Osteoblast (primary cell): ENCODE results near the gene GXYLT1. TPM values are rescaled to one million over a fixed set of nuclear protein-coding genes. Genes with fewer than 3 reads are reported as not detected.

ENCODE experiments used
- DNase-seq: peaks from one replicate; pipeline ENCODE4 v3.0.0; 2011; ENCODE audit warnings: low spot score, mixed read lengths; ENCODE audit not compliant: insufficient read length; ENCODE audit errors: missing footprints
- H2AFZ ChIP-seq: 2 replicates; pipeline ENCODE4 v1.6.0; 2011; ENCODE audit warnings: mild to moderate bottlenecking, low read length
- H3K27ac ChIP-seq: 2 replicates; pipeline ENCODE4 v1.5.1; 2011; ENCODE audit warnings: mild to moderate bottlenecking, low read depth, low read length, moderate library complexity
- H3K27me3 ChIP-seq: 2 replicates; pipeline ENCODE4 v1.6.0; 2012; ENCODE audit warnings: mild to moderate bottlenecking, control low read depth, inconsistent platforms, low read length, moderate library complexity; ENCODE audit not compliant: insufficient read depth
- H3K36me3 ChIP-seq: 2 replicates; pipeline ENCODE4 v1.5.1; 2011; ENCODE audit warnings: mild to moderate bottlenecking, low read length, control low read depth, moderate library complexity; ENCODE audit not compliant: insufficient read depth
- H3K4me1 ChIP-seq: 2 replicates; pipeline ENCODE4 v1.5.1; 2011; ENCODE audit warnings: mild to moderate bottlenecking, low read length, control low read depth, moderate library complexity; ENCODE audit not compliant: insufficient read depth
- H3K4me2 ChIP-seq: 2 replicates; pipeline ENCODE4 v1.6.0; 2011; ENCODE audit warnings: mild to moderate bottlenecking, low read length; ENCODE audit not compliant: insufficient read depth
- H3K4me3 ChIP-seq: fragments of 200-600 bp; sonication (generic); 3 replicates; pipeline ENCODE4 v1.5.1; 2012; ENCODE audit warnings: mild to moderate bottlenecking, low read length, inconsistent platforms; ENCODE audit not compliant: insufficient read depth
- H3K79me2 ChIP-seq: 2 replicates; pipeline ENCODE4 v1.6.0; 2012; ENCODE audit warnings: mild to moderate bottlenecking, low read length, control low read depth, inconsistent platforms; ENCODE audit not compliant: insufficient read depth
- H3K9me3 ChIP-seq: 2 replicates; pipeline ENCODE4 v1.5.1; 2011; ENCODE audit warnings: low read depth, low read length, control low read depth
- H4K20me1 ChIP-seq: 2 replicates; pipeline ENCODE4 v1.6.0; 2012; ENCODE audit warnings: mild to moderate bottlenecking, low read length, control low read depth; ENCODE audit not compliant: insufficient read depth
- CTCF ChIP-seq: IDR thresholded peaks from 2 replicates; pipeline ENCODE4 v1.5.1; 2011; ENCODE audit warnings: mild to moderate bottlenecking, low read depth, low read length, moderate library complexity; ENCODE audit errors: extremely low read depth
- total RNA-seq: library from RNA; depleted of rRNA; stranded (reverse); fragments of >200 nt; gene quantifications from 2 replicates; pipeline ENCODE4 v1.2.3, GENCODE V29; 2012

GXYLT1 gene
- total RNA-seq, 1 donor, result 7.6 TPM

GRCh38 chr12:42187799-42188198 is 43.1 kb upstream of the GXYLT1 start:
- H3K27me3 ChIP-seq, result no peaks in the 10 kb centered on the region
- H3K9me3 ChIP-seq, result no peaks in the 10 kb centered on the region
- H3K36me3 ChIP-seq, result peaks cover 6% of the 10 kb centered on the region
- no peaks in the 10 kb centered on the region for H4K20me1 ChIP-seq
- no peaks in the 10 kb centered on the region for H3K4me1 ChIP-seq
- peaks cover 4% of the 10 kb centered on the region for H3K79me2 ChIP-seq
- no peak overlapping the region for H3K27ac ChIP-seq
- no peak overlapping the region for H2AFZ ChIP-seq
- H3K4me2 ChIP-seq, result no peak overlapping the region
- DNase-seq, result no peak
- TF ChIP-seq CTCF, result no peak
- no peak overlapping the region for H3K4me3 ChIP-seq

GRCh38 chr12:42186793-42187192 is 42.1 kb upstream of the GXYLT1 start:
- no peak for TF ChIP-seq CTCF
- H3K27ac ChIP-seq, result no peak overlapping the region
- DNase-seq, result no peak
- H4K20me1 ChIP-seq, result no peaks in the 10 kb centered on the region
- H2AFZ ChIP-seq, result no peak overlapping the region
- H3K9me3 ChIP-seq, result no peaks in the 10 kb centered on the region
- no peaks in the 10 kb centered on the region for H3K4me1 ChIP-seq
- no peak overlapping the region for H3K4me2 ChIP-seq
- H3K27me3 ChIP-seq, result no peaks in the 10 kb centered on the region
- peaks cover 4% of the 10 kb centered on the region for H3K79me2 ChIP-seq
- H3K4me3 ChIP-seq, result no peak overlapping the region
- no peaks in the 10 kb centered on the region for H3K36me3 ChIP-seq

- H3K4me1 ChIP-seq, result peaks cover 6% of the 10 kb centered on the region
- peaks cover 3% of the 10 kb centered on the region for H3K36me3 ChIP-seq
- no peak for DNase-seq
- no peaks in the 10 kb centered on the region for H3K27me3 ChIP-seq
- TF ChIP-seq CTCF, result no peak
- H2AFZ ChIP-seq, result no peak overlapping the region
- H4K20me1 ChIP-seq, result no peaks in the 10 kb centered on the region
- H3K79me2 ChIP-seq, result peaks cover 9% of the 10 kb centered on the region
- H3K4me2 ChIP-seq, result no peak overlapping the region
- no peak overlapping the region for H3K4me3 ChIP-seq
- no peak overlapping the region for H3K27ac ChIP-seq
- H3K9me3 ChIP-seq, result no peaks in the 10 kb centered on the region
These were observed 37.7 kb upstream of the GXYLT1 start for GRCh38 chr12:42182394-42182793.

GRCh38 chr12:42180990-42181596 is 36.4 kb upstream of the GXYLT1 start:
- no peak for TF ChIP-seq CTCF
- Histone ChIP-seq H3K79me2 (peaks cover 14% of the 10 kb centered on the region), H3K4me2 (no peak overlapping the region), H4K20me1 (no peaks in the 10 kb centered on the region), H3K27me3 (no peaks in the 10 kb centered on the region), H3K36me3 (peaks cover 8% of the 10 kb centered on the region), H3K9me3 (no peaks in the 10 kb centered on the region), H3K4me3 (no peak overlapping the region), H2AFZ (no peak overlapping the region), H3K27ac (peak overlapping the region; percentile 23), H3K4me1 (peaks cover 6% of the 10 kb centered on the region)
- peak; percentile 23 for DNase-seq
